RWPE2 (cell line): ENCODE results near the gene GPC2.

Experiments used
- ATAC-seq: fragments of 200-7000 bp; cut with Tn5 transposase; 3 replicates; pipeline ENCODE4 v1.9.1; 2021; ENCODE audit warnings: low read depth
- DNase-seq: peaks from one replicate; pipeline ENCODE4 v3.0.0-alpha.2; 2020; ENCODE audit warnings: low spot score
- H3K27ac ChIP-seq: fragments of 450-650 bp; 2 replicates; pipeline ENCODE4 v1.5.1; 2017; ENCODE audit warnings: mild to moderate bottlenecking; ENCODE audit not compliant: poor library complexity, severe bottlenecking
- H3K27me3 ChIP-seq: fragments of 250-450 bp; sonication (Bioruptor Pico); 2 replicates; pipeline ENCODE4 v1.5.1; 2021; ENCODE audit warnings: mild to moderate bottlenecking, moderate library complexity; ENCODE audit not compliant: insufficient read depth, poor library complexity, severe bottlenecking
- H3K36me3 ChIP-seq: fragments of 250-450 bp; sonication (Bioruptor Pico); 2 replicates; pipeline ENCODE4 v1.5.1; 2020; ENCODE audit warnings: low read depth, mild to moderate bottlenecking, moderate library complexity
- H3K4me1 ChIP-seq: fragments of 250-450 bp; sonication (Bioruptor Pico); 2 replicates; pipeline ENCODE4 v1.5.1; 2021; ENCODE audit warnings: mild to moderate bottlenecking, moderate library complexity; ENCODE audit not compliant: insufficient read depth, poor library complexity, severe bottlenecking
- H3K4me3 ChIP-seq: fragments of 250-450 bp; sonication (Bioruptor Pico); 2 replicates; pipeline ENCODE4 v1.5.1; 2021; ENCODE audit warnings: mild to moderate bottlenecking, moderate library complexity; ENCODE audit not compliant: severe bottlenecking
- H3K9me3 ChIP-seq: fragments of 250-450 bp; sonication (Bioruptor Pico); 2 replicates; pipeline ENCODE4 v1.5.1; 2021; ENCODE audit warnings: mild to moderate bottlenecking, moderate library complexity; ENCODE audit not compliant: severe bottlenecking
- CTCF ChIP-seq: fragments of 450-650 bp; IDR thresholded peaks from one replicate; pipeline ENCODE4 v1.5.1; 2017; ENCODE audit warnings: mild to moderate bottlenecking, moderate library complexity; ENCODE audit not compliant: poor library complexity, severe bottlenecking

The GPC2 gene

GRCh38 chr7:100126239-100126930, 50.8 kb downstream of the GPC2 start:
- ATAC-seq: no peak

GRCh38 chr7:100124301-100125230, 52.6 kb downstream of the GPC2 start:
- no peak overlapping the region for H3K4me3 ChIP-seq
- H3K4me1 ChIP-seq: peaks cover 5% of the 10 kb centered on the region

More at GRCh38 chr7:100126239-100126930, 50.8 kb downstream of the GPC2 start:
- no peak for TF ChIP-seq CTCF
- no peak for DNase-seq
- peaks cover 5% of the 10 kb centered on the region for H3K4me1 ChIP-seq
- no peaks in the 10 kb centered on the region for H3K9me3 ChIP-seq
- H3K4me3 ChIP-seq: peak overlapping the region; percentile 61
- H3K36me3 ChIP-seq: no peaks in the 10 kb centered on the region
- peak overlapping the region; percentile 89 for H3K27ac ChIP-seq
- no peaks in the 10 kb centered on the region for H3K27me3 ChIP-seq

GRCh38 chr7:100122568-100122967, 54.6 kb downstream of the GPC2 start:
- H3K27ac ChIP-seq: no peak overlapping the region
- DNase-seq: no peak
- no peaks in the 10 kb centered on the region for H3K36me3 ChIP-seq
- H3K27me3 ChIP-seq: no peaks in the 10 kb centered on the region
- no peaks in the 10 kb centered on the region for H3K9me3 ChIP-seq
- peaks cover 5% of the 10 kb centered on the region for H3K4me1 ChIP-seq
- no peak for ATAC-seq
- H3K4me3 ChIP-seq: no peak overlapping the region
- no peak for TF ChIP-seq CTCF

More at GRCh38 chr7:100124301-100125230, 52.6 kb downstream of the GPC2 start:
- H3K27me3 ChIP-seq: no peaks in the 10 kb centered on the region
- no peak for TF ChIP-seq CTCF
- no peaks in the 10 kb centered on the region for H3K36me3 ChIP-seq
- no peak for ATAC-seq
- DNase-seq: no peak
- no peaks in the 10 kb centered on the region for H3K9me3 ChIP-seq
- no peak overlapping the region for H3K27ac ChIP-seq

GRCh38 chr7:100122067-100122466, 55.1 kb downstream of the GPC2 start:
- ATAC-seq (no peak), DNase-seq (no peak)
- no peaks in the 10 kb centered on the region for H3K9me3 ChIP-seq
- H3K4me3 ChIP-seq: no peak overlapping the region
- H3K4me1 ChIP-seq: peaks cover 5% of the 10 kb centered on the region
- H3K36me3 ChIP-seq: no peaks in the 10 kb centered on the region
- no peak overlapping the region for H3K27ac ChIP-seq
- TF ChIP-seq CTCF: no peak
- no peaks in the 10 kb centered on the region for H3K27me3 ChIP-seq

- H3K36me3 ChIP-seq: no peaks in the 10 kb centered on the region
- H3K4me1 ChIP-seq: peaks cover 3% of the 10 kb centered on the region
- no peak for TF ChIP-seq CTCF
- ATAC-seq (no peak), DNase-seq (no peak)
- no peaks in the 10 kb centered on the region for H3K27me3 ChIP-seq
- no peak overlapping the region for H3K27ac ChIP-seq
- no peaks in the 10 kb centered on the region for H3K9me3 ChIP-seq
- no peak overlapping the region for H3K4me3 ChIP-seq
Observed at GRCh38 chr7:100120733-100121036, 56.5 kb downstream of the GPC2 start.
